Measurements from ENCODE around the gene E2F6. TPM values are rescaled to one million over a fixed set of nuclear protein-coding genes. Genes with fewer than 3 reads are reported as not detected.
A peak's percentile ranks its signal among the peaks of the same experiment; 100 is the strongest.

The E2F6 gene
- total and polyA plus RNA-seq, 2 donors (not counting 3 experiments of a cell fraction or from before 2014, with no cell fraction given): 7.9 to 15.7 TPM

GRCh38 chr2:11410101-11410500, 55.9 kb downstream of the E2F6 start:
- dilution Hi-C loops (cut with MboI; ENCODE audit: extremely low pct_ligation_motif_present, low sequenced_read_pairs): no loop called here
- POLR2A ChIA-PET: no interaction called here
- Histone ChIP-seq H3K27me3 (ENCODE audit: control insufficient read depth in 2 of 2, insufficient read depth in 2 of 2, low read length in 2 of 2) (no peaks in the 10 kb centered on the region), H3K4me1 (ENCODE audit: control insufficient read depth, extremely low read depth, insufficient read depth, low read length) (no peaks in the 10 kb centered on the region), H3K79me2 (ENCODE audit: control insufficient read depth, insufficient read depth, low read length) (no peaks in the 10 kb centered on the region), H3K36me3 (ENCODE audit: control insufficient read depth in 2 of 2, extremely low read depth in 1 of 2, insufficient read depth in 2 of 2, low read length in 2 of 2) (no peaks in the 10 kb centered on the region), H3K9me1 (replicated peaks; ENCODE audit: control insufficient read depth, extremely low read depth, insufficient read depth, low read length) (no peaks in the 10 kb centered on the region), H3K4me3 (replicated peaks in 1 of 3; ENCODE audit: insufficient read depth in 1 of 3, low read depth in 1 of 3, low read length in 3 of 3) (no peak overlapping the region), H3K9ac (replicated peaks; ENCODE audit: extremely low read depth, insufficient read depth, low read length) (no peak overlapping the region), H3K27ac (ENCODE audit: insufficient read depth, low read depth, low read length) (no peak overlapping the region), H2AFZ (ENCODE audit: low read depth, low read length) (no peak overlapping the region), H3K9me3 (replicated peaks; ENCODE audit: control insufficient read depth, insufficient read depth, low read length) (no peaks in the 10 kb centered on the region), H3K4me2 (ENCODE audit: insufficient read depth, low read length) (no peak overlapping the region), H4K20me1 (replicated peaks; ENCODE audit: control insufficient read depth, extremely low read depth, insufficient read depth, low read length) (no peaks in the 10 kb centered on the region)
- DNase-seq (ENCODE audit: low read depth, low spot score) (peak; percentile 36), FAIRE-seq (no peak)
- BruUV-seq (replicated peaks): no TSS peak
- CTCF ChIA-PET: interaction anchor here (4.1 to 13.6 kb wide), 5 partner anchors 37 to 279 kb away, joined by 30 to 364 read pairs (median 67); partner anchors contain the start of gene ROCK2
- TF ChIP-seq POLR2A (IDR thresholded peaks at IDR 0.05; ENCODE audit: low read depth, low read length) (no peak), EZH2 (IDR thresholded peaks at IDR 0.05; ENCODE audit: borderline replicate concordance, low read depth, low read length, severe bottlenecking) (no peak), CTCF (IDR thresholded peaks at IDR 0.05; ENCODE audit: extremely low read depth in 1 of 2, insufficient read depth in 1 of 2, low read depth in 1 of 2, low read length in 2 of 2) (no peak), GATA2 (IDR thresholded peaks at IDR 0.05; ENCODE audit: insufficient read depth, insufficient read length, low read depth, low read length) (no peak), POLR2AphosphoS5 (IDR thresholded peaks at IDR 0.05; ENCODE audit: insufficient read depth, low read depth, low read length) (no peak), MAX (IDR thresholded peaks at IDR 0.05; ENCODE audit: insufficient read depth, insufficient read length) (no peak), FOS (IDR thresholded peaks at IDR 0.05; ENCODE audit: borderline replicate concordance, insufficient read depth, low read length) (no peak), MYC (IDR thresholded peaks at IDR 0.05; ENCODE audit: low read depth, low read length) (no peak), JUN (IDR thresholded peaks at IDR 0.05; ENCODE audit: borderline replicate concordance, insufficient read depth, insufficient read length, low read depth) (no peak)
- intact Hi-C loops (cut with micrococcal nuclease): no loop called here
